GM21619 (cell line): Measurements from ENCODE around the gene VKORC1.

Source experiments
- ATAC-seq: cut with Tn5 transposase; IDR thresholded peaks from one replicate; pipeline ENCODE4 v1.9.1; 2021; ENCODE audit not compliant: unreplicated experiment

The VKORC1 gene

GRCh38 chr16:31063843-31064611 is 30.6 kb downstream of the VKORC1 start:
- no peak for ATAC-seq

DNA sequence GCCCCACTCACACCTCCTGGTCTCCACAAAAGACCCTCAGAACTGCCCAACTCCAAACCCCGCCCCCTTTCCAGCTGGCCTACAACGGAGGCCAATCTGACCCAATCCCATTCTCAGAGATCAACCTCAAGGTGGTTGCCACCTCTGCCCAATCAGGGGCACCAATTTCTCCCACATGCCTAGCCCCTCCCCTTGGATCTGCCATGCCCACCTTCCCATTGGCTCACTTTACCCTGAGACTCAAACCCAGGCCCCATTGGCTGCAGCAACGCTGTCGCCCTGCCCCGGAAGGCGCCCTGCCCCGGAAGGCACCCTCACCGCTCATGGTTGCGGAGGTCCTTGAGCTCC is 31.1 kb downstream of the VKORC1 start:
- no peak for ATAC-seq

- ATAC-seq, result no peak
Observed at GRCh38 chr16:31061813-31062440, 32.7 kb downstream of the VKORC1 start.

GRCh38 chr16:31061126-31061812 is 33.3 kb downstream of the VKORC1 start:
- no peak for ATAC-seq

GRCh38 chr16:31055613-31056012 is 39.0 kb downstream of the VKORC1 start:
- no peak for ATAC-seq

DNA sequence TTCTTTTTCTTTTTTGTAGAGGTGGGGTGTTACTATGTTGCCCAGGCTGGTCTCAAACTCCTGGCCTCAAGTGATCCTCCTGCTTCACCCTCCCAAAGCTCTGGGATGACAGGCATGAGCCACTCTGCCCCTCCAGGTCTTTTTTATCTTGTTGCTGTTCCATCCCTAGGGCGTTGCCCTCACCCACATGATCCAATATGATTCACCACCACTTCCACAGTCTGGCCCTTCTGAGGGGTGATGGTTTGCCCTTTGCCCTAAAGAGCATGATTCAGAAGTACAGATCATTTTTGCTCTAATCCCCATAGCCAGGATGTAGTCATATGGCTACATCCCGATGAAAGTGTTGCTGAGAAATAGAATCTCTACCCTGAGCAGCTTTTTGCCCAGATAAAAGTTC is 42.5 kb downstream of the VKORC1 start:
- no peak for ATAC-seq

- ATAC-seq, result no peak
Observed at GRCh38 chr16:31050280-31051030, 44.1 kb downstream of the VKORC1 start.

DNA sequence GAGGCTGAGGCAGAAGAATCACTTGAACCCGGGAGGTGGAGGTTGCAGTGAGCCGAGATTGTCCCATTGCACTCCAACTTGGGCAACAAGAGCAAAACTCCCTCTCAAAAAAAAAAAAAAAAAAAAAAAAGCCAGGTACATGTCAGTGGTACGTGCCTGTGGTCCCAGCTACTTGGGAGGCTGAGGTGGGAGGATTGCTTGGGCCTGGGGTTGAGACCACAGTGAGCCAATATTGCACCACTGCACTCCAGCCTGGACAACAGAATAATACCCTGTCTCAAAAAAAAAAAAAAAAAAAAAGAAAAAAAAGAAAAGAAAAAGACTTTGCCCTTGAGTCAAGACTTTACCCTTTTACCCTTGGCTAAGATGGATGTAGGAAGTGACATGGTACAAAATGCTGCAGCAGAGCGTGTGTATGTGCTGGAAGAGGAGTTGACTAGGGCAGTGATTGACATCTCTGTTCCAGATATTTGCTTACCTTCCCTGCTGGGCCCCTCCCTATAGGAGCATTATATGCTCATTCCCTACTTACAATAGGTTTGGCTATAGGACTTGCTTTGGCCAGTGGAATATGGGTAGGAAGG is 50.6 kb downstream of the VKORC1 start:
- ATAC-seq, result no peak

DNA sequence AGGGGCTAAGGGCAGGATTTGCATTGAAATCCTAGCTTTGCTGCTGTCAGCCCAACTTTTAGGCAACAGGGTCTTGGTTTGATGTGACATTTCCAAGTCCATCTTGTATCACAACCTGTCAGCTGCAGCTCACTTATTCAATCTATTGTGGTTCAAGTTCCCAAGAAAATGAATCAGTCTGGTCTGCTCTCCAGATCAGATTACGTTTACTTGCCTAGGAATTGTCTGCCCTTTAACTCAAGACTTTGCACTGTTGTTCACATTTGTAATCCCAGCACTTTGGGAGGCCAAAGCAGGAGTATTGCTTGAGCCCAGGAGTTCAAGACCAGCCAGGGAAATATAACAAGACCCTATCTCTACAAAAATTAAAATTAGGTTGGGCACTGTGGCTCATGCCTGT is 51.2 kb downstream of the VKORC1 start:
- ATAC-seq, result no peak

- no peak for ATAC-seq
Observed at GRCh38 chr16:31042866-31043265, 51.7 kb downstream of the VKORC1 start.
